ENCODE results near the gene RBM17. TPM values are rescaled to one million over a fixed set of nuclear protein-coding genes. Genes with fewer than 3 reads are reported as not detected.

Gene RBM17
- polyA plus RNA-seq, 1 experiment, result 28.9 TPM

DNA sequence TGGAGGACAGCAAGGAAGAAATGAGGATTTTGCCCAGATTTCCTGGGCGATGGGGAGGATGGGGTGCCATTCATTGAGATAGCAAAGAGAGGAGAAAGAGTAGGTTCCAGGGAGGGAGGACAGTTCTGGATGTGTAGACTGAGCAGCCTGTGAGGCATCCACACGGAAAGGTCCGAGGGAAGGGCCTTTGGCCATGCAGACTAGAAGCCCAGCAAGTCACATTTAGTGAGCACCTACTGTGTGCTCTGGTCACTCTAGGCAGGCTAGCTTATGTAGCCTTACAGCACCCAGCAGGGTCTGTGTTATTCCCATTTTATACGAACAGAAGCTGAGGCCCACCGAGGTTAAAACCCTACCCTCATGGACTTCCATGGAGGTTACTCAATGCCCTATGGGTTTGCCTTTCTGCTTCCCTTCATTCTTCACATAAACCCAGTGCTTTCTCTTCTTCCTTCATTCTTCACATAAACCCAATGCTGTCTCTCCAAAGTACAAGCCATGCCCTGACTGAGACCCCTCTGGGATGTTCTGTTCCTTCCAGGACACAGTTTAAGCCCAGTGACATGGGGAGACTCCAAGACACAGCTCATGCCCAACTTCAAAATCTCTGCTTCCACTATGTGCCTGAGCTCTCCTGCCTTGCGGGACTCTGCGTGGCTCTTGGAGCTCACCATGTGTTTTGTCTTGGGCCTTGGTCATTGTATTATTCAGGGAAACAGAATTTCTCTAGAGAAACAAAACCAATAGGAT is 40.4 kb upstream of the RBM17 start:
- Histone ChIP-seq H3K27me3 (ENCODE audit: control insufficient read depth, insufficient read depth, low read length) (peaks cover 8% of the 10 kb centered on the region), H3K36me3 (ENCODE audit: control insufficient read depth, insufficient read depth, low read length) (no peaks in the 10 kb centered on the region), H3K4me3 (ENCODE audit: low read depth, low read length) (no peak overlapping the region)
- TF ChIP-seq CTCF (IDR thresholded peaks at IDR 0.05; ENCODE audit: insufficient read depth, low read depth, low read length), result no peak
- no peak for DNase-seq (ENCODE audit: low read depth)
- ChIA-PET CTCF (interaction anchor here (1.1 to 1.8 kb wide), 3 partner anchors 9 to 35 kb away, joined by 3 to 5 read pairs (median 3); no protein-coding TSS in a partner anchor), POLR2A (interaction anchor here (0.6 kb wide), 1 partner anchor 39 kb away, joined by 4 read pairs; no protein-coding TSS in a partner anchor)

DNA sequence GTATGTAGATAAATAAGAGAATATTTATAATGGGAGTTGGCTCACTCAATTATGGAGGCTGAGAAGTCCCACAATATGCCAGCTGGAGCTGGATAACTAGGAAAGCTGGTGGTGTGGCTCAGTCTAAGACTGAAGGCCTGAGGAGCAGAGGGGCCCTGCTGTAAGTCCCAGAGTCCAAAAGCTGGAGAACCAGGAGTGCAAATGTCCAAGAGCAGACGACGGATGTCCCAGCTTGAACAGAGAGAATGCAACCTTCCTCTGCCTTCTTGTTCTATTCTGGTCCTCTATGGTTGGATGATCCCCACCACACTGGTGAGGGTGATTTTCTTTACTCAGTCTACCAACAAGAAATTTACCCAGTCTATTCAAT is 39.8 kb upstream of the RBM17 start:
- CTCF ChIA-PET, result interaction anchor here (1.1 to 1.8 kb wide), 3 partner anchors 9 to 35 kb away, joined by 3 to 5 read pairs (median 3); no protein-coding TSS in a partner anchor
- H3K4me3 ChIP-seq (ENCODE audit: low read depth, low read length), result no peak overlapping the region
- no peak for TF ChIP-seq CTCF (IDR thresholded peaks at IDR 0.05; ENCODE audit: insufficient read depth, low read depth, low read length)
- no peaks in the 10 kb centered on the region for H3K36me3 ChIP-seq (ENCODE audit: control insufficient read depth, insufficient read depth, low read length)
- POLR2A ChIA-PET, result interaction anchor here (0.6 kb wide), 1 partner anchor 39 kb away, joined by 4 read pairs; no protein-coding TSS in a partner anchor
- peaks cover 8% of the 10 kb centered on the region for H3K27me3 ChIP-seq (ENCODE audit: control insufficient read depth, insufficient read depth, low read length)
- DNase-seq (ENCODE audit: low read depth), result no peak

DNA sequence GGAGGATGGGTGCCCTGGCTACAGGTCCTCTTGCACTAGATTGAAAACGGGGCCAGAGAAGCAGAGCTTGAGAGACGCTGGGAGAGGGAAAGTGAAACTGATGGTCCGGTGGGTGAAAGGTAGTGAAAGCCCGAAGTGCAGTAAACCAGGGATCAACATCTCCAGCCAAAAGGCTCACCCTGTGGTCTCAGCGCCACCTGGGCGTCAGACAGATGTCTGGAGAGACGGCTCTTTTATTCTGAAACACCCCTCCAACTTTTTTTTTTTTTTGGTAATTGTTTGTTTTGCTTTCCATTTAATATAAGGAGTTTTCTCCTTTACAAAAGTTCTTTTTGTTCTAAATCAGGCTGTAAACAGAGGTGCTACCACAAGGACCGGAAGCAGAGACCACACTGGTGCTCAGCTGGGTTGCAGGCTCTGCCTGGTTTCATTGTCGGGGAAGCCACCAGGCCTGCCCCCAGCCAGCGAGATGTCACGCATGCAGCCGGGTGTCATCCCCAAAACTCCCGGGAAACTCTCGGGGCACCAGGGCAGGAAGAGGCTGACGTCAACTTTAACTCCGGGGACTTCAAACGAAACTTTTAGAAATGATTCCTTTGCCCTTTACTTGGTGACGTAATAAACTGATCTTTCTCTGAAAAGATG is 37.9 kb upstream of the RBM17 start:
- ChIA-PET CTCF (interaction anchor here (0.6 to 2.1 kb wide), 14 partner anchors 9 to 421 kb away, joined by 3 to 14 read pairs (median 3); no protein-coding TSS in a partner anchor), POLR2A (no interaction called here)
- H3K4me3 ChIP-seq (ENCODE audit: low read depth, low read length), result peak overlapping the region; percentile 35
- H3K36me3 ChIP-seq (ENCODE audit: control insufficient read depth, insufficient read depth, low read length), result no peaks in the 10 kb centered on the region
- no peak for DNase-seq (ENCODE audit: low read depth)
- peak; percentile 44 for TF ChIP-seq CTCF (IDR thresholded peaks at IDR 0.05; ENCODE audit: insufficient read depth, low read depth, low read length)
- peaks cover 8% of the 10 kb centered on the region for H3K27me3 ChIP-seq (ENCODE audit: control insufficient read depth, insufficient read depth, low read length)

DNA sequence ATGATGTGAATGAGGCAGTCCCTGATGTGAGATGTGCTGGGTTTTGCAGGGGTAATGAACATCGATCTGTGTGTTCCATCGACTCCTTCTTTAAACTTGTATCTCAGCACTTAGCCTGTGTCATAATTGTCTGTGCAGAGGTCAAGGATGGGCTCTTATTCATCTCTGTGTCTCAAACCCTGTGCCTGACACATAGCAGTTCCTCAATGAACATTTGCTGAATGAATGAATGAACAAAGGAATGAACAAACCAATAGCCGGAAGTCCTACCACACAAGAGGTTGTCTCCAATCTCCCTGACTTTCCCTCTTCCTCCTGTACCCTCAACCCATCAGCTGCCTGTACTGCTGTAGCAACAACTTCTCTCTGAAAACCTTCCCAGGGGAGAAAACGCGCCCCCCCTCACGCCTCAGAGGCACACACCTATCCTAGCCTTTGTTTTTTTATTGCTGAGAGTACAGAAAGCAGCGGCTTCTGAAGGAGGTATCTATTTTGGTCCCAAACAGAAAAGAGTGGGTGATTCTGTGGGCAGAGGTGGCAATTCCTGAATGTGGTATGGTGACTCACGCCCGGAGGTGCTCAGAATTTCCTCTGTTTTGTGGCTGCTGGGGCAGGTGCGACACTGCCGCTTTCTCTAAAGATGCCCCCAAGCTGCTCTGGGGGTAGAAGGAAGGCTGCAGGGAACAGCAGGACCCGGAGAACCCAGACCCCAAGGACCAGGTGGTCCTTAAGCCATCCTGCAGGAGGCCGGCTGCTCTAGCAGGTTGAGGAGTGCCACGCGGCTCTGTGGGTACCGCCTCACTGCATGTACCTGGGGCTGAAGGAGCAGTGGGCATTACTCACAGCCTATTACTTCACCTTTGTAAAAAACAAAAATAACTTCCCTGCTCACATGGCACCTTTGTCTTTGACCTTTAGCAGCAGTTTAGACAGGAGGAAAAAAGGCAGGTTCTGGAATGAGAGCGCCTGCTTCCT is 36.3 kb upstream of the RBM17 start:
- CTCF ChIA-PET, result interaction anchor here (0.6 to 1.3 kb wide), 3 partner anchors 34 to 39 kb away, joined by 3 read pairs; no protein-coding TSS in a partner anchor
- Histone ChIP-seq H3K27me3 (ENCODE audit: control insufficient read depth, insufficient read depth, low read length) (peaks cover 1% of the 10 kb centered on the region; the same call in 1 of the 2 replicates), H3K4me3 (ENCODE audit: low read depth, low read length) (no peak overlapping the region), H3K36me3 (ENCODE audit: control insufficient read depth, insufficient read depth, low read length) (no peaks in the 10 kb centered on the region)
- no peak for TF ChIP-seq CTCF (IDR thresholded peaks at IDR 0.05; ENCODE audit: insufficient read depth, low read depth, low read length)
- POLR2A ChIA-PET, result no interaction called here
- no peak for DNase-seq (ENCODE audit: low read depth)

All from BJ (cell line).